NCI-H82 treated with DMSO at 0.1 percent for 48 hours (cell line): ENCODE data around the gene TSHZ2.

Experiments
- DNase-seq: peaks from one replicate; lab custom pipeline; 2025; ENCODE audit not compliant: unreplicated experiment; lab: John Stamatoyannopoulos, UW

Gene TSHZ2

GRCh38 chr20:53274365-53274764 is 302.2 kb downstream of the TSHZ2 start:
- DNase-seq, result no peak

GRCh38 chr20:53274807-53275206 is 302.6 kb downstream of the TSHZ2 start:
- DNase-seq, result no peak

- DNase-seq, result no peak
Observed at GRCh38 chr20:53276143-53276542, 304.0 kb downstream of the TSHZ2 start.

- DNase-seq, result no peak
Observed at GRCh38 chr20:53278555-53278954, 306.4 kb downstream of the TSHZ2 start.

GRCh38 chr20:53279735-53280134 is 307.6 kb downstream of the TSHZ2 start:
- DNase-seq, result no peak

GRCh38 chr20:53281557-53282117 is 309.5 kb downstream of the TSHZ2 start:
- DNase-seq, result no peak

GRCh38 chr20:53282217-53282955 is 310.2 kb downstream of the TSHZ2 start:
- no peak for DNase-seq

- no peak for DNase-seq
Observed at GRCh38 chr20:53283011-53283410, 310.9 kb downstream of the TSHZ2 start.

GRCh38 chr20:53283597-53283996 is 311.4 kb downstream of the TSHZ2 start:
- DNase-seq, result peak; percentile 80

- peak; percentile 75 for DNase-seq
Observed at GRCh38 chr20:53284256-53284655, 312.1 kb downstream of the TSHZ2 start.

GRCh38 chr20:53284696-53285095 is 312.5 kb downstream of the TSHZ2 start:
- peak; percentile 67 for DNase-seq

- no peak for DNase-seq
Observed at GRCh38 chr20:53287357-53288042, 315.3 kb downstream of the TSHZ2 start.

GRCh38 chr20:53291548-53291947 is 319.4 kb downstream of the TSHZ2 start:
- DNase-seq, result peak; percentile 44

- no peak for DNase-seq
Observed at GRCh38 chr20:53292347-53292746, 320.2 kb downstream of the TSHZ2 start.

GRCh38 chr20:53294804-53295203 is 322.6 kb downstream of the TSHZ2 start:
- no peak for DNase-seq

GRCh38 chr20:53296025-53296424 is 323.9 kb downstream of the TSHZ2 start:
- no peak for DNase-seq

- DNase-seq, result no peak
Observed at GRCh38 chr20:53296451-53297153, 324.4 kb downstream of the TSHZ2 start.

GRCh38 chr20:53297154-53297529 is 325.0 kb downstream of the TSHZ2 start:
- DNase-seq, result no peak

- no peak for DNase-seq
Observed at GRCh38 chr20:53298260-53298659, 326.1 kb downstream of the TSHZ2 start.

GRCh38 chr20:53298911-53299310 is 326.8 kb downstream of the TSHZ2 start:
- DNase-seq, result peak; percentile 82

- no peak for DNase-seq
Observed at GRCh38 chr20:53299831-53300230, 327.7 kb downstream of the TSHZ2 start.

GRCh38 chr20:53301869-53302268 is 329.7 kb downstream of the TSHZ2 start:
- DNase-seq, result no peak
